K562 (cell line): ENCODE measurements around the gene JSRP1. TPM values are rescaled to one million over a fixed set of nuclear protein-coding genes. Genes with fewer than 3 reads are reported as not detected.

ENCODE experiments used
- ATAC-seq: fragments of 200-7000 bp; cut with Tn5 transposase; 3 replicates; pipeline ENCODE4 v1.9.1; 2020; ENCODE audit warnings: moderate library complexity
- BruUV-seq: library from RNA; stranded (reverse); fragments of 400-500 nt; replicated peaks from 2 replicates; lab custom pipeline; 2021; lab: Mats Ljungman, UMichigan
- CTCF ChIA-PET: fragments of 300-600 bp; formaldehyde crosslinking; extraction: SDS; loops from one replicate; lab custom pipeline; 2021; ENCODE audit warnings: low intra/inter-chr PET ratio; lab: Yijun Ruan, JAX
- POLR2A ChIA-PET: fragments of 300-600, 350-650 bp; sonication (Branson Sonifier 250); formaldehyde crosslinking; extraction: SDS; loops from one replicate; lab custom pipeline; 2021; ENCODE audit warnings: antibody characterized with exemption, inconsistent platforms; lab: Yijun Ruan, JAX
- DNase-seq, 4 experiments: peaks; one replicate each; pipeline versions ENCODE4 v3.0.0 to v3.0.0-alpha.2; 2011 to 2018; ENCODE audit warnings: low spot score in 3 of 4, mixed read lengths in 3 of 4; ENCODE audit errors: extremely low read depth in 1 of 4
- FAIRE-seq: peaks from 2 replicates; lab custom pipeline; 2011; peaks lifted over from hg19 to GRCh38; lab: Jason Lieb, UNC
- H2AFZ ChIP-seq: 2 replicates; pipeline ENCODE4 v1.6.0; 2011; ENCODE audit warnings: low read depth, low read length, control low read depth, inconsistent platforms
- H3K27ac ChIP-seq: fragments of 200-600 bp; 3 replicates; pipeline ENCODE4 v1.8.0; 2011; ENCODE audit warnings: low read depth, mild to moderate bottlenecking, control low read depth, inconsistent platforms, low read length, moderate library complexity, mixed read lengths; ENCODE audit errors: extremely low read depth
- H3K27me3 ChIP-seq, 2 experiments: fragments of 300-600 bp in 1 of 2; 2 replicates in 1 of 2; 3 replicates in 1 of 2; pipeline versions ENCODE4 v1.6.0 to v1.8.0; 2011; ENCODE audit warnings: inconsistent platforms in 2 of 2, low read length in 2 of 2, mild to moderate bottlenecking in 1 of 2, mixed read lengths in 1 of 2, moderate library complexity in 1 of 2; ENCODE audit not compliant: control insufficient read depth in 2 of 2, insufficient read depth in 2 of 2
- H3K36me3 ChIP-seq: fragments of 300-600 bp; 3 replicates; pipeline ENCODE4 v1.8.0; 2011; ENCODE audit warnings: mild to moderate bottlenecking, low read length, inconsistent platforms; ENCODE audit not compliant: control insufficient read depth, insufficient read depth
- H3K4me1 ChIP-seq, 2 experiments: fragments of 200-600 bp in 1 of 2; replicated peaks in 1 of 2; 2 replicates in 1 of 2; 3 replicates in 1 of 2; pipeline versions ENCODE4 v1.5.1 to v1.8.0; 2011; ENCODE audit warnings: inconsistent platforms in 2 of 2, low read length in 2 of 2, mild to moderate bottlenecking in 1 of 2, mixed read lengths in 1 of 2, moderate library complexity in 1 of 2; ENCODE audit not compliant: control insufficient read depth in 2 of 2, insufficient read depth in 2 of 2
- H3K4me2 ChIP-seq: 2 replicates; pipeline ENCODE4 v1.6.1; 2011; ENCODE audit warnings: low read length, control low read depth, inconsistent platforms, mixed read lengths; ENCODE audit not compliant: insufficient read depth
- H3K4me3 ChIP-seq: fragments of 200-600 bp; sonication (generic), shearing (Covaris generic); 2 replicates; pipeline ENCODE4 v1.5.1; 2016; ENCODE audit warnings: control low read depth, inconsistent platforms
- H3K79me2 ChIP-seq: fragments of 200-600 bp; 3 replicates; pipeline ENCODE4 v1.8.0; 2011; ENCODE audit warnings: low read length, inconsistent platforms; ENCODE audit not compliant: control insufficient read depth, insufficient read depth
- H3K9ac ChIP-seq, 2 experiments: 2 replicates each; pipeline versions ENCODE4 v1.6.0 to v1.6.1; 2011; ENCODE audit warnings: low read depth in 2 of 2, low read length in 2 of 2, control low read depth in 1 of 2, inconsistent platforms in 1 of 2, mild to moderate bottlenecking in 1 of 2, mixed read lengths in 1 of 2; ENCODE audit not compliant: insufficient read depth in 1 of 2
- H3K9me1 ChIP-seq: one replicate; pipeline ENCODE4 v1.6.0; 2011; ENCODE audit warnings: inconsistent platforms, mild to moderate bottlenecking, low read length, moderate library complexity; ENCODE audit not compliant: control insufficient read depth, insufficient read depth
- H3K9me3 ChIP-seq: replicated peaks from 2 replicates; pipeline ENCODE4 v1.5.1; 2011; ENCODE audit warnings: low read depth, low read length, inconsistent platforms; ENCODE audit not compliant: control insufficient read depth, insufficient read depth
- H4K20me1 ChIP-seq: replicated peaks from 2 replicates; pipeline ENCODE4 v1.6.1; 2011; ENCODE audit warnings: low read length, inconsistent platforms, mixed read lengths; ENCODE audit not compliant: control insufficient read depth, insufficient read depth
- BRD4 ChIP-seq: fragments of 200-600 bp; sonication (generic); IDR thresholded peaks from 2 replicates; pipeline ENCODE4 v1.6.1; 2017; ENCODE audit warnings: inconsistent platforms
- CBFA2T2 ChIP-seq: fragments of 450-650 bp; conservative IDR thresholded peaks from 2 replicates; pipeline ENCODE4 v1.6.1; 2017; ENCODE audit warnings: mild to moderate bottlenecking
- CEBPZ ChIP-seq: fragments of 150-350 bp; IDR thresholded peaks from 2 replicates; pipeline ENCODE4 v1.6.1; 2014; ENCODE audit warnings: low read depth, mild to moderate bottlenecking, low read length, borderline replicate concordance
- EP300 ChIP-seq: IDR thresholded peaks from 2 replicates; pipeline ENCODE4 v1.6.1; 2012; ENCODE audit warnings: low read length, improper control_type of control experiment
- ETS1 ChIP-seq: conservative IDR thresholded peaks from 2 replicates; pipeline ENCODE4 v1.6.1; 2011; ENCODE audit warnings: low read depth, mild to moderate bottlenecking, low read length; ENCODE audit not compliant: control insufficient read depth
- MCM5 ChIP-seq: fragments of 450-650 bp; IDR thresholded peaks from 2 replicates; pipeline ENCODE4 v1.6.1; 2016; ENCODE audit warnings: low read depth
- MYBL2 ChIP-seq, 2 experiments: fragments of 450-650 bp in 1 of 2; sonication (generic) in 1 of 2; formaldehyde crosslinking in 1 of 2; IDR thresholded peaks; 2 replicates each; pipeline versions ENCODE4 v1.6.1 to v1.8.1; 2017 to 2022; ENCODE audit warnings: borderline replicate concordance in 1 of 2, inconsistent platforms in 1 of 2, low read depth in 1 of 2, mild to moderate bottlenecking in 1 of 2, missing genetic modification reagents in 1 of 2, moderate library complexity in 1 of 2
- PRDM10 ChIP-seq: fragments of 450-650 bp; IDR thresholded peaks from 2 replicates; pipeline ENCODE4 v1.6.1; 2018; ENCODE audit not compliant: partially characterized antibody
- SMAD1 ChIP-seq: fragments of 150-350 bp; IDR thresholded peaks from 2 replicates; pipeline ENCODE4 v1.6.1; 2014; ENCODE audit warnings: low read length, low read depth; ENCODE audit not compliant: partially characterized antibody
- SP2 ChIP-seq: IDR thresholded peaks from 2 replicates; pipeline ENCODE4 v1.6.1; 2011; ENCODE audit warnings: mild to moderate bottlenecking, low read depth, low read length, moderate library complexity; ENCODE audit not compliant: poor library complexity, severe bottlenecking; ENCODE audit errors: extremely low read depth
- ZNF133 ChIP-seq: fragments of 250-450 bp; sonication (Bioruptor Pico); IDR thresholded peaks from 2 replicates; pipeline ENCODE4 v1.4.0; 2020; ENCODE audit warnings: mild to moderate bottlenecking
- ZNF431 ChIP-seq: sonication (generic); formaldehyde crosslinking; IDR thresholded peaks from 2 replicates; pipeline ENCODE4 v1.8.0; 2022; ENCODE audit warnings: mild to moderate bottlenecking, missing genetic modification reagents
- WGBS: fragments of 100-300 bp; shearing (Covaris generic); methylation state at CpG from one replicate; pipeline ENCODE4 v1.1.6; 2016; ENCODE audit warnings: low coverage, mixed read lengths; ENCODE audit not compliant: insufficient coverage; ENCODE audit errors: missing lambda C conversion rate; 5-methylcytosine and 5-hydroxymethylcytosine counted together
- in situ Hi-C: fragments of 300-500 bp; cut with MboI; formaldehyde crosslinking; loops from 4 replicates; pipeline ENCODE4 v1.15.0; 2018; ENCODE audit warnings: inconsistent platforms, mixed read lengths
- intact Hi-C: fragments of 100-400 bp; cut with micrococcal nuclease; formaldehyde crosslinking; loops from 2 replicates; pipeline ENCODE4 v1.14.2; 2022
- polyA plus RNA-seq, 8 experiments: library from polyadenylated mRNA; depleted of rRNA in 4 of 8; stranded (reverse) in 5 of 8; unstranded in 3 of 8; fragments of >200 nt; fragmentation: Nextera tagmentation in 2 of 8; fragmentation: Illumina TruSeq in 1 of 8; extraction: Ambion mirVana in 2 of 8; extraction: Trizol in 1 of 8; gene quantifications; 2 replicates each; pipeline versions ENCODE4 v1.2.1 to v1.2.3, GENCODE V29; 2011 to 2014; ENCODE audit warnings: inconsistent platforms in 1 of 8, missing spikeins in 1 of 8
- total RNA-seq, 7 experiments: library from RNA; depleted of rRNA in 6 of 7; stranded (reverse); fragments of >200 nt in 6 of 7; fragmentation: Illumina TruSeq in 2 of 7; extraction: Trizol in 2 of 7; gene quantifications; 2 replicates each; pipeline versions ENCODE4 v1.2.1 to v1.2.3, GENCODE V29; 2011 to 2021; ENCODE audit warnings: low replicate concordance in 1 of 7

The JSRP1 gene
- total and polyA plus RNA-seq, 9 of the 15 experiments (the other 6 are each of a cell fraction or from before 2014, with no cell fraction given), result 0.08 to 1.2 (median 0.51) TPM; not detected in 4

- H3K9me1 ChIP-seq, result peaks cover 2% of the 10 kb centered on the region
- H3K4me2 ChIP-seq, result peak overlapping the region; percentile 62
- BruUV-seq, result TSS peak; percentile 37
- H3K36me3 ChIP-seq, result no peaks in the 10 kb centered on the region
- DNase-seq (peak; percentile 52 to 67 (median 56)), ATAC-seq (peak; percentile 71), FAIRE-seq (peak; percentile 82)
- H3K9me3 ChIP-seq, result no peaks in the 10 kb centered on the region
- ChIA-PET CTCF (interaction anchor here (0.6 kb wide), 1 partner anchor 115 kb away, joined by 6 read pairs; no protein-coding TSS in a partner anchor), POLR2A (interaction anchor here (1.0 to 2.6 kb wide), 5 partner anchors 9 to 60 kb away, joined by 3 to 18 read pairs (median 8); no protein-coding TSS in a partner anchor)
- in situ Hi-C loops, result no loop called here
- H4K20me1 ChIP-seq, result no peaks in the 10 kb centered on the region
- H3K9ac ChIP-seq, result peak overlapping the region in 1 of 2 experiments; percentile 90; a peak in 2 of 4 replicates
- no peaks in the 10 kb centered on the region for H3K27me3 ChIP-seq
- intact Hi-C loops, result no loop called here
- WGBS, result 29% methylated on average over 36 of the region's 74 CpGs
- peak overlapping the region; percentile 76; the same call in 1 of the 3 replicates for H3K27ac ChIP-seq
- peaks cover 10 to 51% of the 10 kb centered on the region in 2 experiments for H3K4me1 ChIP-seq
- peak overlapping the region; percentile 43 for H3K4me3 ChIP-seq
- H3K79me2 ChIP-seq, result no peaks in the 10 kb centered on the region
- peak overlapping the region; percentile 87 for H2AFZ ChIP-seq
- TF ChIP-seq ZNF133 (CRISPR knock-in tag), result no peak
- TF ChIP-seq PRDM10, result no peak
- no peak for TF ChIP-seq SMAD1
- no peak for TF ChIP-seq BRD4
- TF ChIP-seq CEBPZ, result no peak
- TF ChIP-seq EP300, result no peak
- TF ChIP-seq CBFA2T2, result no peak
- no peak for TF ChIP-seq MCM5
- no peak for TF ChIP-seq SP2
- peak; percentile 40; the same call in 1 of the 2 replicates for TF ChIP-seq ZNF431 (CRISPR knock-in tag)
- no peak for TF ChIP-seq MYBL2 (IDR thresholded peaks at IDR 0.05; ENCODE audit: low read depth)
- TF ChIP-seq MYBL2 (CRISPR knock-in tag; IDR thresholded peaks at IDR 0.05; ENCODE audit: borderline replicate concordance), result no peak
- no peak for TF ChIP-seq ETS1
These were observed 33.7 kb upstream of the JSRP1 start for GRCh38 chr19:2289714-2290435.
